OCI-LY3 (cell line): ENCODE measurements around the gene DOCK8.

Source experiments
- CTCF ChIP-seq: fragments of 200-600, 300-600 bp; sonication (generic); IDR thresholded peaks from 2 replicates; pipeline ENCODE4 v1.5.1; 2014; ENCODE audit warnings: antibody characterized with exemption, low read length, low read depth
- EZH2phosphoT487 ChIP-seq: fragments of 200-600 bp; shearing (Covaris generic); IDR thresholded peaks from 2 replicates; pipeline ENCODE4 v1.6.1; 2018; ENCODE audit warnings: antibody characterized with exemption, mixed run types, low read depth

- TF ChIP-seq CTCF (no peak), EZH2phosphoT487 (no peak)
Measured at GRCh38 chr9:318646-319045, 104.0 kb downstream of the DOCK8 start.
